Suppressor macrophage (primary cell): ENCODE results near the gene UPK1A.
A peak's percentile ranks its signal among the peaks of the same experiment; 100 is the strongest.

Experiments
- DNase-seq, 4 experiments: peaks; one replicate each; pipeline ENCODE4 v3.0.0-alpha.2; 2020 to 2022
- total RNA-seq, 17 experiments: gene quantifications; one replicate each; lab custom pipeline; 2026; ENCODE audit warnings: mixed read lengths in 6 of 17, inconsistent platforms in 3 of 17; lab: John Stamatoyannopoulos, UW

Gene UPK1A
- total RNA-seq, result 0 to 2.4 (median 0) reads per million in 17 experiments

- DNase-seq, result no peak
Observed at GRCh38 chr19:35666251-35666913, at the start of gene UPK1A. TSS of gene UPK1A (plus strand) at chr19:35666517. CDS start at chr19:35666813, 296 bp downstream.

GRCh38 chr19:35618857-35619256 lies 47.5 kb upstream of the UPK1A start:
- no peak for DNase-seq

GRCh38 chr19:35619290-35619923 lies 46.9 kb upstream of the UPK1A start:
- DNase-seq, result no peak

GRCh38 chr19:35620001-35620400 lies 46.3 kb upstream of the UPK1A start:
- no peak for DNase-seq

GRCh38 chr19:35621708-35622107 lies 44.6 kb upstream of the UPK1A start:
- no peak for DNase-seq

GRCh38 chr19:35622750-35623149 lies 43.6 kb upstream of the UPK1A start:
- no peak for DNase-seq

GRCh38 chr19:35623327-35624010 lies 42.8 kb upstream of the UPK1A start:
- no peak for DNase-seq

- no peak for DNase-seq
Observed at GRCh38 chr19:35628264-35628564, 38.1 kb upstream of the UPK1A start.

- DNase-seq, result peak; percentile 98 to 100 (median 99)
Observed at GRCh38 chr19:35628565-35629331, 37.6 kb upstream of the UPK1A start, which contains the start of gene RBM42. TSS of gene RBM42 (plus strand) at chr19:35629036. CDS start at chr19:35629154, 118 bp downstream.

- no peak for DNase-seq
Observed at GRCh38 chr19:35629332-35629633, 37.0 kb upstream of the UPK1A start.

- no peak for DNase-seq
Observed at GRCh38 chr19:35633727-35634440, 32.4 kb upstream of the UPK1A start.

- no peak for DNase-seq
Observed at GRCh38 chr19:35636651-35637050, 29.7 kb upstream of the UPK1A start.

- no peak for DNase-seq
Observed at GRCh38 chr19:35637165-35637564, 29.2 kb upstream of the UPK1A start.

- DNase-seq, result no peak
Observed at GRCh38 chr19:35639321-35639639, 27.0 kb upstream of the UPK1A start.

GRCh38 chr19:35639863-35640262 lies 26.5 kb upstream of the UPK1A start:
- no peak for DNase-seq

GRCh38 chr19:35641515-35642151 lies 24.7 kb upstream of the UPK1A start, which contains the start of gene ETV2:
TSS of gene ETV2 (plus strand) at chr19:35641745. CDS start at chr19:35642461, 716 bp downstream.
- peak; percentile 40 to 56 (median 44) for DNase-seq

GRCh38 chr19:35642312-35642711 lies 24.0 kb upstream of the UPK1A start:
- DNase-seq, result no peak

GRCh38 chr19:35642798-35643254 lies 23.5 kb upstream of the UPK1A start:
- no peak for DNase-seq

GRCh38 chr19:35643255-35644205 lies 22.8 kb upstream of the UPK1A start:
- DNase-seq, result peak; percentile 74 to 87 (median 80)

- DNase-seq, result peak; percentile 92 to 96 (median 95)
Observed at GRCh38 chr19:35644206-35644986, 21.9 kb upstream of the UPK1A start.
